ENCODE results near the gene VTCN1. TPM values are rescaled to one million over a fixed set of nuclear protein-coding genes. Genes with fewer than 3 reads are reported as not detected.

VTCN1 gene
- total and polyA plus RNA-seq, 2 of the 8 experiments (the other 6 are each of a cell fraction or from before 2014, with no cell fraction given) = 0.32 TPM; not detected in 1

GRCh38 chr1:117174851-117175250 lies 35.9 kb downstream of the VTCN1 start (continued):
- peak; percentile 73; the same call in 1 of the 2 replicates for TF ChIP-seq TEAD4 (IDR thresholded peaks at IDR 0.05; ENCODE audit: low read depth, low read length)
- TF ChIP-seq TCF12 (IDR thresholded peaks at IDR 0.05; ENCODE audit: low read depth, low read length) = no peak

Measured in H1 (cell line).